GM12874 (cell line): ENCODE data around the gene KIF6.

Experiments used
- TF ChIP-seq, protein P1 (sequence below): IDR thresholded peaks from 2 replicates; pipeline ENCODE4 v1.5.1; 2011; ENCODE audit warnings: low read depth, mild to moderate bottlenecking, control low read depth, low read length, moderate library complexity; ENCODE audit not compliant: insufficient read depth

KIF6 gene

GRCh38 chr6:39706819-39707335, 18.3 kb downstream of the KIF6 start:
- TF ChIP-seq, protein P1, sequence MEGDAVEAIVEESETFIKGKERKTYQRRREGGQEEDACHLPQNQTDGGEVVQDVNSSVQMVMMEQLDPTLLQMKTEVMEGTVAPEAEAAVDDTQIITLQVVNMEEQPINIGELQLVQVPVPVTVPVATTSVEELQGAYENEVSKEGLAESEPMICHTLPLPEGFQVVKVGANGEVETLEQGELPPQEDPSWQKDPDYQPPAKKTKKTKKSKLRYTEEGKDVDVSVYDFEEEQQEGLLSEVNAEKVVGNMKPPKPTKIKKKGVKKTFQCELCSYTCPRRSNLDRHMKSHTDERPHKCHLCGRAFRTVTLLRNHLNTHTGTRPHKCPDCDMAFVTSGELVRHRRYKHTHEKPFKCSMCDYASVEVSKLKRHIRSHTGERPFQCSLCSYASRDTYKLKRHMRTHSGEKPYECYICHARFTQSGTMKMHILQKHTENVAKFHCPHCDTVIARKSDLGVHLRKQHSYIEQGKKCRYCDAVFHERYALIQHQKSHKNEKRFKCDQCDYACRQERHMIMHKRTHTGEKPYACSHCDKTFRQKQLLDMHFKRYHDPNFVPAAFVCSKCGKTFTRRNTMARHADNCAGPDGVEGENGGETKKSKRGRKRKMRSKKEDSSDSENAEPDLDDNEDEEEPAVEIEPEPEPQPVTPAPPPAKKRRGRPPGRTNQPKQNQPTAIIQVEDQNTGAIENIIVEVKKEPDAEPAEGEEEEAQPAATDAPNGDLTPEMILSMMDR = no peak

DNA sequence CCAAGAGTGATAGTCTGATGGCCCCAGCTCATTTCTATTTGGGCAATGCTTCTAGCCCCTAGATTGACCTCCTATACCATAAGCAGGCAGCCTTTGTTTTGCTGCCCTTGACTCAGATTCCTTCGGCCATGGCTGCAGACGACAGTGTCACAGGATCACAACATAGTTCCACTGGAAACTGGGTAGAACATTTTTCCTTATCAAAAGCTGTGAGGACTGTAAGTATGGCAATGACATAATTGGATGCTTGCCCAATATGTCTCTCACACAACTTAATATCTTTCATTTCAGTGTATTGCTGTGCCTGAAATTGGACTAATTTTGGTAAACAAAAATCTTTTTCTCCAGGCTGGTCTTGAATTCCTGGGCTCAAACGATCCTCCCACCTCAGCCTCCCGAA, 22.9 kb downstream of the KIF6 start:
- TF ChIP-seq, protein P1 = no peak

- TF ChIP-seq, protein P1 = no peak
Measured at GRCh38 chr6:39700362-39700761, 24.8 kb downstream of the KIF6 start.

GRCh38 chr6:39698789-39699188, 26.4 kb downstream of the KIF6 start:
- TF ChIP-seq, protein P1 = no peak

GRCh38 chr6:39696986-39697788, 28.0 kb downstream of the KIF6 start:
- TF ChIP-seq, protein P1 = no peak

DNA sequence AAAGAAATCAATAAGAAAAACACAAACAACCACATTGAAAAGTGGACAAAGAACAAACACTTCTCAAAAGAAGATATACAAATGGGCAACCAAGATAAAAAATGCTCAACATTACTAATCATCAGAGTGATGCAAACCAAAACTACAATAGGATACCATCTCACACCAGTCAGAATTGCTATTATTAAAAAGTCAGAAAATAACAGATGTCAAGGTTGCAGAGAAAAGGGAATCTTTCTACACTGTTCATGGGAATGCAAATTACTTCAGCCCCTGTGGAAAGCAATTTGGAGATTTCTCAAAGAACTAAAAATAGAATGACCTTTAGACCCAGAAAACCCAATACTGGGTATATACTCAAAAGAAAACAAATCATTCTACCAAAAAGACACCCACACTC, 29.8 kb downstream of the KIF6 start:
- TF ChIP-seq, protein P1 = no peak

DNA sequence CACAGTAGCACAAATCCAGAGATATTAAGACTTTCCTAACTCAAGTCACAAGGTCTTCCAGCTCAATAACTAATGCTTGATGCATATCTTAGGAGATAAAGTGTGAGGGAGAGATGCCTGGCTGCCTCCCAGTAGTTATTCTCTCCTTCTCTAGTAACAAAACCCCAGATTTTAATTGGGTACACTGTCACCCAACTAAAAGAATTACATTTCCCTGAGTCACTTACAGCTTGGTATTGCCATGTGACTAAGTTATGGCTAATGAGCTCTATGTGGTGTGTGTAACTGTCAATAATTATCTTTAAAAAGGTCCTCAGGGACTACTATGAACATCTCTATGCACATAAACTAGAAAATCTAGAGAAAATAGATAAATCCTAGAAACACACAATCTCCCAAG, 32.0 kb downstream of the KIF6 start:
- TF ChIP-seq, protein P1 = no peak
